IMR-90 (cell line): ENCODE data around the gene MCM5. TPM values are rescaled to one million over a fixed set of nuclear protein-coding genes. Genes with fewer than 3 reads are reported as not detected.

Source experiments
- ATAC-seq: fragments of 200-7000 bp; cut with Tn5 transposase; 2 replicates; pipeline ENCODE4 v1.9.1; 2020; ENCODE audit warnings: low read depth, mild to moderate bottlenecking, moderate library complexity
- BruUV-seq: library from RNA; stranded (reverse); fragments of 400-500 nt; replicated peaks from 2 replicates; lab custom pipeline; 2021; lab: Mats Ljungman, UMichigan
- CTCF ChIA-PET: fragments of 300-600 bp; formaldehyde crosslinking; extraction: SDS; loops from one replicate; lab custom pipeline; 2021; ENCODE audit warnings: antibody characterized with exemption; lab: Yijun Ruan, JAX
- POLR2A ChIA-PET: fragments of 300-600 bp; sonication (Branson Sonifier 250); formaldehyde crosslinking; loops from one replicate; lab custom pipeline; 2022; ENCODE audit warnings: antibody characterized with exemption; ENCODE audit not compliant: unreplicated experiment; lab: Charles Lee
- DNase-seq: peaks from one replicate; pipeline ENCODE4 v3.0.0; 2013
- H2AFZ ChIP-seq: replicated peaks from 2 replicates; pipeline ENCODE3; 2013; ENCODE audit warnings: low read length, mild to moderate bottlenecking; ENCODE audit not compliant: poor library complexity
- H2AK5ac ChIP-seq: 2 replicates; pipeline ENCODE4 v1.6.1; 2013; ENCODE audit warnings: low read depth, low read length, inconsistent platforms
- H2AK9ac ChIP-seq: replicated peaks from 2 replicates; pipeline ENCODE3; 2013; ENCODE audit warnings: mild to moderate bottlenecking, low read depth, low read length, moderate library complexity; ENCODE audit not compliant: poor library complexity
- H2BK120ac ChIP-seq: 2 replicates; pipeline ENCODE4 v1.6.1; 2013; ENCODE audit warnings: low read depth, low read length, inconsistent platforms
- H2BK15ac ChIP-seq: 3 replicates; pipeline ENCODE4 v1.6.1; 2013; ENCODE audit warnings: low read depth, low read length, inconsistent platforms
- H2BK20ac ChIP-seq: 2 replicates; pipeline ENCODE4 v1.6.1; 2013; ENCODE audit warnings: low read depth, mild to moderate bottlenecking, inconsistent platforms, low read length, moderate library complexity
- H2BK5ac ChIP-seq: 2 replicates; pipeline ENCODE4 v1.6.1; 2013; ENCODE audit warnings: mild to moderate bottlenecking, low read depth, low read length, inconsistent platforms; ENCODE audit not compliant: poor library complexity, severe bottlenecking
- H3K14ac ChIP-seq: replicated peaks from 2 replicates; pipeline ENCODE4 v1.6.1; 2013; ENCODE audit warnings: low read depth, low read length, inconsistent platforms
- H3K18ac ChIP-seq: 2 replicates; pipeline ENCODE4 v1.6.1; 2013; ENCODE audit warnings: low read depth, low read length, control low read depth
- H3K23ac ChIP-seq: 2 replicates; pipeline ENCODE4 v1.6.1; 2013; ENCODE audit warnings: low read depth, low read length, inconsistent platforms
- H3K27ac ChIP-seq: 2 replicates; pipeline ENCODE4 v1.5.1; 2013; ENCODE audit warnings: mild to moderate bottlenecking, control low read depth, low read length; ENCODE audit not compliant: insufficient read depth
- H3K27me3 ChIP-seq: 2 replicates; pipeline ENCODE4 v1.6.1; 2013; ENCODE audit warnings: low read length; ENCODE audit not compliant: control insufficient read depth, insufficient read depth
- H3K36me3 ChIP-seq: 2 replicates; pipeline ENCODE4 v1.6.1; 2013; ENCODE audit warnings: low read length, mixed read lengths; ENCODE audit not compliant: control insufficient read depth, insufficient read depth
- H3K4ac ChIP-seq: 2 replicates; pipeline ENCODE4 v1.6.1; 2013; ENCODE audit warnings: low read depth, low read length, inconsistent platforms
- H3K4me1 ChIP-seq: 2 replicates; pipeline ENCODE4 v1.6.1; 2013; ENCODE audit warnings: low read length, mixed read lengths; ENCODE audit not compliant: control insufficient read depth, insufficient read depth
- H3K4me2 ChIP-seq: 2 replicates; pipeline ENCODE4 v1.6.1; 2013; ENCODE audit warnings: low read depth, mild to moderate bottlenecking, control low read depth, low read length, moderate library complexity
- H3K4me3 ChIP-seq: 2 replicates; pipeline ENCODE4 v1.5.1; 2013; ENCODE audit warnings: low read depth, mild to moderate bottlenecking, control low read depth, low read length, moderate library complexity; ENCODE audit not compliant: insufficient read depth
- H3K56ac ChIP-seq: 2 replicates; pipeline ENCODE4 v1.6.1; 2013; ENCODE audit warnings: low read length, inconsistent platforms; ENCODE audit not compliant: insufficient read depth; ENCODE audit errors: extremely low read depth
- H3K79me1 ChIP-seq, 2 experiments: 2 replicates each; pipeline ENCODE4 v1.6.1; 2013; ENCODE audit warnings: low read length in 2 of 2, inconsistent platforms in 1 of 2, low read depth in 1 of 2
- H3K9ac ChIP-seq: 2 replicates; pipeline ENCODE4 v1.6.1; 2013; ENCODE audit warnings: low read depth, low read length, control low read depth
- H3K9me1 ChIP-seq: 2 replicates; pipeline ENCODE4 v1.6.1; 2013; ENCODE audit warnings: low read length, inconsistent platforms; ENCODE audit not compliant: insufficient read depth
- H3K9me3 ChIP-seq: 2 replicates; pipeline ENCODE4 v1.6.1; 2013; ENCODE audit warnings: low read length; ENCODE audit not compliant: control insufficient read depth, insufficient read depth
- H4K20me1 ChIP-seq: 2 replicates; pipeline ENCODE4 v1.6.1; 2013; ENCODE audit warnings: low read length, inconsistent platforms; ENCODE audit not compliant: insufficient read depth
- H4K5ac ChIP-seq: 2 replicates; pipeline ENCODE4 v1.6.1; 2013; ENCODE audit warnings: mild to moderate bottlenecking, low read depth, low read length, control low read depth
- H4K8ac ChIP-seq, 2 experiments: 2 replicates each; pipeline ENCODE4 v1.6.1; 2013; ENCODE audit warnings: low read depth in 2 of 2, low read length in 2 of 2, control low read depth in 1 of 2, inconsistent platforms in 1 of 2
- H4K91ac ChIP-seq: 2 replicates; pipeline ENCODE4 v1.6.1; 2013; ENCODE audit warnings: low read depth, low read length, inconsistent platforms; ENCODE audit not compliant: insufficient read depth
- CHD1 ChIP-seq: IDR thresholded peaks from 2 replicates; pipeline ENCODE4 v1.6.1; 2012; ENCODE audit warnings: low read depth, low read length, improper control_type of control experiment
- RCOR1 ChIP-seq: IDR thresholded peaks from 2 replicates; pipeline ENCODE4 v1.6.1; 2012; ENCODE audit warnings: mild to moderate bottlenecking, low read length, improper control_type of control experiment; ENCODE audit not compliant: insufficient replicate concordance
- RFX5 ChIP-seq: IDR thresholded peaks from 2 replicates; pipeline ENCODE4 v1.8.0; 2012; ENCODE audit warnings: low read depth, mild to moderate bottlenecking, low read length, moderate library complexity
- SMC3 ChIP-seq: fragments of 150-350 bp; IDR thresholded peaks from 2 replicates; pipeline ENCODE4 v1.6.1; 2016; ENCODE audit warnings: low read depth, mild to moderate bottlenecking, antibody characterized with exemption, low read length, moderate library complexity
- WGBS, 2 experiments: methylation state at CpG; one replicate each; pipeline versions ENCODE4 v1.1.5 to v1.1.7; 2013; ENCODE audit warnings: missing lambda C conversion rate in 2 of 2; ENCODE audit not compliant: insufficient read length in 1 of 2; ENCODE audit errors: extremely low coverage in 2 of 2; 5-methylcytosine and 5-hydroxymethylcytosine counted together
- dilution Hi-C: fragments of 300-500 bp; cut with HindIII; formaldehyde crosslinking; loops from one replicate; pipeline ENCODE4 v1.14.3; 2018; ENCODE audit warnings: low sequenced_read_pairs; ENCODE audit not compliant: unreplicated experiment
- in situ Hi-C: fragments of 300-500 bp; cut with MboI; formaldehyde crosslinking; loops from 3 replicates; pipeline ENCODE4 v1.14.3; 2019; ENCODE audit warnings: low sequenced_read_pairs, inconsistent platforms, mixed read lengths
- intact Hi-C: fragments of 100-400 bp; cut with micrococcal nuclease; formaldehyde crosslinking; loops from 2 replicates; pipeline ENCODE4 v1.10.0; 2022
- polyA plus RNA-seq, 3 experiments: library from polyadenylated mRNA; depleted of rRNA; stranded (reverse); fragments of >200 nt; gene quantifications; 2 replicates each; pipeline ENCODE4 v1.2.3, GENCODE V29; 2012; ENCODE audit warnings: low replicate concordance in 1 of 3
- total RNA-seq: library from RNA; depleted of rRNA; stranded (reverse); fragments of >200 nt; gene quantifications from 2 replicates; pipeline ENCODE4 v1.2.3, GENCODE V29; 2012
- TF ChIP-seq, protein P1 (sequence below): fragments of 150-350 bp; IDR thresholded peaks from 2 replicates; pipeline ENCODE4 v1.6.1; 2017; ENCODE audit warnings: mild to moderate bottlenecking, antibody characterized with exemption, low read length, low read depth
- TF ChIP-seq, protein P2 (sequence below): conservative IDR thresholded peaks from 2 replicates; pipeline ENCODE4 v1.5.1; 2012; ENCODE audit warnings: mild to moderate bottlenecking, low read depth, low read length, improper control_type of control experiment

MCM5 gene
- total and polyA plus RNA-seq, 2 of the 4 experiments (the other 2 are of a cell fraction), result 43.0 to 58.6 TPM

DNA sequence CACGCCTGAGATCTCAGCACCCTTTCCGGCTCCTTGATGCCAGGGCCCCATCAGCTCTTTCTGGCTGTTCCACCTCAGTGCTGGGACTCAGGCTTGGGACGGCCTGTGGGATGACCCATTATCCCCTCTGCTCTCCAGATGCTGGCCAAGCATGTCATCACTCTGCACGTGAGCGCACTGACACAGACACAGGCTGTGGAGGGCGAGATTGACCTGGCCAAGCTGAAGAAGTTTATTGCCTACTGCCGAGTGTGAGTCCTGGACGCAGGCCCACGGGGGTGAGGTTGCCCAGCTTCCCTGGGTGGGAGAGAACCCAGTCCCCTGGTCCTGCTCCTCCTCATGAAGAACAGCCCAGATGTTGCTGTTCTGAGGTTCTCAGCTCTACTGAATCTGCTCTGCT lies 17.7 kb downstream of the MCM5 start:
- Histone ChIP-seq H3K27me3 (no peaks in the 10 kb centered on the region), H2BK20ac (no peak overlapping the region), H2BK15ac (no peak overlapping the region), H3K9me1 (0 out of 2 replicates have a peak, but pooled peaks cover 4% of the 10 kb centered on the region), H2BK120ac (no peak overlapping the region), H3K4me1 (peaks cover 2% of the 10 kb centered on the region), H3K4ac (no peak overlapping the region), H3K79me1 (peaks cover 0 to 3% of the 10 kb centered on the region in 2 experiments; a peak in 2 of 4 replicates), H3K18ac (no peak overlapping the region), H3K27ac (no peak overlapping the region), H4K8ac (no peak overlapping the region), H3K9ac (no peak overlapping the region), H4K91ac (no peak overlapping the region), H2BK5ac (no peak overlapping the region), H3K14ac (no peak overlapping the region), H3K36me3 (peaks cover 29% of the 10 kb centered on the region), H2AK9ac (no peak overlapping the region), H2AFZ (no peak overlapping the region), H3K9me3 (no peaks in the 10 kb centered on the region), H3K4me2 (no peak overlapping the region), H3K4me3 (no peak overlapping the region), H3K23ac (no peak overlapping the region), H2AK5ac (no peak overlapping the region), H4K5ac (no peak overlapping the region), H3K56ac (no peak overlapping the region), H4K20me1 (no peaks in the 10 kb centered on the region)
- dilution Hi-C loops (no loop called here), intact Hi-C loops (no loop called here), in situ Hi-C loops (no loop called here)
- POLR2A ChIA-PET, result no interaction called here
- DNase-seq, result no peak
- TF ChIP-seq CHD1 (no peak), RFX5 (no peak), SMC3 (no peak), RCOR1 (no peak)
- TF ChIP-seq, protein P1, sequence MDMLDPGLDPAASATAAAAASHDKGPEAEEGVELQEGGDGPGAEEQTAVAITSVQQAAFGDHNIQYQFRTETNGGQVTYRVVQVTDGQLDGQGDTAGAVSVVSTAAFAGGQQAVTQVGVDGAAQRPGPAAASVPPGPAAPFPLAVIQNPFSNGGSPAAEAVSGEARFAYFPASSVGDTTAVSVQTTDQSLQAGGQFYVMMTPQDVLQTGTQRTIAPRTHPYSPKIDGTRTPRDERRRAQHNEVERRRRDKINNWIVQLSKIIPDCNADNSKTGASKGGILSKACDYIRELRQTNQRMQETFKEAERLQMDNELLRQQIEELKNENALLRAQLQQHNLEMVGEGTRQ, result no peak
- TF ChIP-seq, protein P2, sequence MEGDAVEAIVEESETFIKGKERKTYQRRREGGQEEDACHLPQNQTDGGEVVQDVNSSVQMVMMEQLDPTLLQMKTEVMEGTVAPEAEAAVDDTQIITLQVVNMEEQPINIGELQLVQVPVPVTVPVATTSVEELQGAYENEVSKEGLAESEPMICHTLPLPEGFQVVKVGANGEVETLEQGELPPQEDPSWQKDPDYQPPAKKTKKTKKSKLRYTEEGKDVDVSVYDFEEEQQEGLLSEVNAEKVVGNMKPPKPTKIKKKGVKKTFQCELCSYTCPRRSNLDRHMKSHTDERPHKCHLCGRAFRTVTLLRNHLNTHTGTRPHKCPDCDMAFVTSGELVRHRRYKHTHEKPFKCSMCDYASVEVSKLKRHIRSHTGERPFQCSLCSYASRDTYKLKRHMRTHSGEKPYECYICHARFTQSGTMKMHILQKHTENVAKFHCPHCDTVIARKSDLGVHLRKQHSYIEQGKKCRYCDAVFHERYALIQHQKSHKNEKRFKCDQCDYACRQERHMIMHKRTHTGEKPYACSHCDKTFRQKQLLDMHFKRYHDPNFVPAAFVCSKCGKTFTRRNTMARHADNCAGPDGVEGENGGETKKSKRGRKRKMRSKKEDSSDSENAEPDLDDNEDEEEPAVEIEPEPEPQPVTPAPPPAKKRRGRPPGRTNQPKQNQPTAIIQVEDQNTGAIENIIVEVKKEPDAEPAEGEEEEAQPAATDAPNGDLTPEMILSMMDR, result no peak
- CTCF ChIA-PET, result interaction anchor here (0.8 kb wide), 1 partner anchor 13 kb away, joined by 3 read pairs; no protein-coding TSS in a partner anchor
- WGBS, 2 experiments, result 81% methylated on average over 4 of the region's 9 CpGs; no CpG with 5 or more reads in 1 of the 2 experiments
- no TSS peak for BruUV-seq
- ATAC-seq, result no peak
